ENCODE measurements around the gene OR4F15.

GRCh38 chr15:101820781-101821180 is 8.8 kb downstream of the OR4F15 start:
- TF ChIP-seq EZH2phosphoT487 (IDR thresholded peaks at IDR 0.05; ENCODE audit: borderline replicate concordance) (no peak), CTCF (IDR thresholded peaks at IDR 0.05 in 2 of 3, conservative IDR thresholded peaks at IDR 0.05 in 1 of 3; ENCODE audit: borderline replicate concordance in 1 of 3, insufficient read depth in 1 of 3, low read depth in 2 of 3, low read length in 2 of 3) (no peak), POLR2A (IDR thresholded peaks at IDR 0.05; ENCODE audit: borderline replicate concordance, extremely low read depth, insufficient read depth, insufficient read length) (no peak), REST (IDR thresholded peaks at IDR 0.05; ENCODE audit: low read depth) (no peak), FOSL1 (IDR thresholded peaks at IDR 0.05; ENCODE audit: low read depth) (no peak), EGR1 (IDR thresholded peaks at IDR 0.05; ENCODE audit: low read depth) (no peak)

Data from HCT116 (cell line).